Sciatic nerve (tissue), 2 donors: ENCODE results near the gene PTPRT. TPM values are rescaled to one million over a fixed set of nuclear protein-coding genes. Genes with fewer than 3 reads are reported as not detected.

ENCODE experiments used
- ATAC-seq: fragments of 200-7000 bp; cut with Tn5 transposase; one replicate; pipeline ENCODE4 v1.9.1; 2020; ENCODE audit warnings: mild to moderate bottlenecking, moderate library complexity
- DNase-seq: peaks from one replicate; pipeline ENCODE4 v3.0.0-alpha.2; 2020; ENCODE audit warnings: low spot score
- intact Hi-C: fragments of 100-400 bp; cut with DNase I; formaldehyde crosslinking; loops from one replicate; pipeline ENCODE4 v1.14.2; 2022
- total RNA-seq: library from RNA; stranded (reverse); fragmentation: NEBNext Ultra II Directional; extraction: Animal tissue kit (Norgen Biotek cat#: 25700); gene quantifications from one replicate; pipeline ENCODE4 v1.2.1, GENCODE V29; 2021
- donor health status: DM: no; HTN: no; CAD: no.
- donor health status: DM: no; HTN: no; CAD: no.

Gene PTPRT
- total RNA-seq, 1 donor from 2014 or later = 0.45 TPM

GRCh38 chr20:42565235-42565995 lies 624.3 kb downstream of the PTPRT start:
- no peak for DNase-seq
- intact Hi-C loops = no loop called here
- no peak for ATAC-seq

DNA sequence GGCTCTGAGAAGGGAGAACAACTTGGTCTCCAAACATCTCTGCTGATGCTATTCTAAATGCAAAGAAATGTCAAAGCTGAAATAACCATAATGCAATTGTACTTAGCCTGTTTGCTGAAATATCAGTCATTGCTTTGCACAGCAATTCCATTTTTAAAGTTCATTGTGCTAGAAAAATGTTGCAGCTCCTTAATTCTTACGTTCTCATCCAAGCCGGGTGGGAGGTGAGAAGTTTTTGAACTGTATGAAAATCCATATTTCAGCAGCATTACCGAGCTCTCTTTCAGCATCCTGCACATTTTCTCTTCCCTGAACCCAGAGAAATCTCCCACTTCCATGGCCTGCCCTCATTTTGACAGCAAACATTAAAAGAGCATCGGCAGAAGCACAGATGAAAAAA lies 630.0 kb downstream of the PTPRT start:
- DNase-seq = no peak
- intact Hi-C loops = no loop called here
- ATAC-seq = no peak

DNA sequence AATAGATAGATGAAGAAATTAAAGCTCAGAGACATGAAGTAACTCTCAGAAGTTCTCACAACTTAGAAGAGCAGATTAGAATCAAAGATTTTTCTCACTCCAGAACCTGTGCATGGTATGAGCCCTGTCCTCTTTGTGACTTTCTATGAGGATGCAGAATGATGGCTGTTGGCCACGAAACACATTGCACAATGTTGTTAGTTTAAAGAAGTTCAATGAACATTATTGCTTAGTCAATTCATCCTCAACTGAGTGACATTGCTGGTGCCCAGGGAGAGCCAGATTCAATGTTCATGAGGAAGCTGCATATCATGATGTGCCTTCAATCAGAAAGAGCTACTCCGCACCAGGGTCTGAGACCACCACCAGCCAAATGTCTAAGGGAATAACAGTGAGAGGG lies 633.1 kb downstream of the PTPRT start:
- ATAC-seq (no peak), DNase-seq (no peak)
- intact Hi-C loops = no loop called here

GRCh38 chr20:42553374-42553773 lies 636.3 kb downstream of the PTPRT start:
- DNase-seq = no peak
- intact Hi-C loops = no loop called here
- no peak for ATAC-seq

DNA sequence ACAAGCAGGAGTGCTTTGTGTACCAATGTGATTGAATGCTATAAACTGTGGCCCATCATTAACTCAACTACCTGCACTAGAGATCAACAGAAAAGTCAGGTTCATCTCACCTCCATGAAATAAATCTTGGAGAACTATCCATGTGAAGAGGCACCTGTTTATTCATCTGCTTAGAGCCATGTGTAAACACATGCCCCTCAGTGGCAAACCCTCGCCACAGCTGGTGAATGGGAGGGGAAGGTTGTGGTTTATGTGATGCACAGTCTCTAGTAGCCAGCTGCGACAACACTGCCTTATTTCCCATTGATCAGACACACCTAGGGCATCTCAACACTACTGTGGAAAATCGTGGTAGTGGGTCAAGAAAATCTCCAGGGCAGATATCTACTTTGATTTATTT lies 640.2 kb downstream of the PTPRT start:
- intact Hi-C loops = no loop called here
- DNase-seq (no peak), ATAC-seq (no peak)

- intact Hi-C loops = no loop called here
Measured at GRCh38 chr20:42544926-42545325, 644.8 kb downstream of the PTPRT start.

GRCh38 chr20:42532831-42533230 lies 656.9 kb downstream of the PTPRT start:
- intact Hi-C loops = loop anchor here (10.0 kb wide), 1 partner anchor 1422 kb away; no protein-coding TSS in a partner anchor
- no peak for DNase-seq
- no peak for ATAC-seq

More at GRCh38 chr20:42544926-42545325, 644.8 kb downstream of the PTPRT start:
- DNase-seq (no peak), ATAC-seq (no peak)

DNA sequence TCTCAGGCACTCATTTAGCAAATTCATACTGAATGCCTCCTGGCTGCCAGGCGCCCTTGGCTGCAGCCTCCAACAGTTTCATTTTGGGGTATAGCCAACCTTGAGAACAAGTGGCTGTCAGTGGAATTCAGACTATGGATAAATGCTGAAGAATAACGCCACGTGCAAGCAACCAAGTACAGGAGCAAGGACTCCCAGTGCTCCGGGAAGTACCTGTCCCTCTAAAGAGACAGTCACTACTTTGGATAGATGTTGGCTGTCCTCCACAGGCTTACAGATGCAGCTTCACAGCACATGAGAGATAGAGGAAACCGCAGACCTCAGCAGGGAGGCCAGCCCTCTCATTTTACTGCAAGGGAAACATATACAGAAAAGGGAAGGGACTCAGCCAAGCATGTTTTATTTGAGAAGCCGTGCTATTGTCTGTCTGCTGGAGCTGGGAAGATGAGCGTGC lies 658.2 kb downstream of the PTPRT start:
- DNase-seq (no peak), ATAC-seq (no peak)
- intact Hi-C loops = loop anchor here (10.0 kb wide), 1 partner anchor 1423 kb away; no protein-coding TSS in a partner anchor

DNA sequence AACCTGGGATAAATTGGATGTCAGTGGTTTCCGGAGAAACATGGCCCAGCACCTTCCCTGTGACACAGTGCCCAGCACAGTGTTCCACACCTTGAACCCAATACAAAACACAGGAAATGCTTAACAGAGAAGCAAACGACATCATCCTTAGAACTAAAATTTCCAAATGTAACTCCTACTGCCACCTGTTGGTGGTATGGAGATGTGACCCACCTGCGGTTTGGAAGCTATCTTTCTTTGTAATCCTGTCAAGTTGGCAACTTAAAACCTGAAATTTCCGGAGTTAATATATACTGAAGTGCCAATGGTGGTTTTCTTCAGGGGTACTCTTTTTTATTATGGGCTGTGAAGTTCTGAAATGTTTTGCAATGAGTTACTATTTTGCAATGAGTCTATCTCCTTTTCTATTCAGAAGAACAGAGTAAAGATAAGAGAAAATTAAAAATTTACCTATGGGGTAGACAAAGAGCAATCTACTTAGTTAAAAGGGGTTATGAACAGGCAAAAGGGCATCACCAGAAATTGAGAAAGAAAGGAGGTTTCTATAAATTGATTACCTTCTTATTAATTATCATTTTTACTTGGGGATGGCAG lies 658.8 kb downstream of the PTPRT start:
- peak; percentile 51 for ATAC-seq
- intact Hi-C loops = loop anchor here (10.0 kb wide), 1 partner anchor 1424 kb away; no protein-coding TSS in a partner anchor
- no peak for DNase-seq

DNA sequence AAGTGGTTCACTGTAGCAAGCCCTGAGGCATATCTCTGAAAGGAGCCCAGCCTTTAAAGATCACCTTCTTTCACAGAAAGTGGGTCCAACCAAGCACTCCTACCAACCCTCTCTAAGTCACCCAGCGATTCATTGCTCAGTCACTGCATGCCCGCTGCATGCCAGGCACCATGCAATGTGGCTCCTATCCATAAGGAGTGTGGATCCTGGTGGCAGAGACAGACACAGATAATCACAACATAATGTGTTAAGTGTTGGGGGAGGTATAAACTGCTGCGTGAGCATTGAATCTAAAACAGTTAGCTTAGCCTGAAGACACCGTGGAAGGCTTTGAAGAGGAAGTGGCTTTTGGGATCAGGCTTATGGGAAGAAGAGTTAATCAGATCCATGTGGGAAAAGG lies 659.5 kb downstream of the PTPRT start:
- intact Hi-C loops = loop anchor here (10.0 kb wide), 1 partner anchor 1425 kb away; no protein-coding TSS in a partner anchor
- DNase-seq (no peak), ATAC-seq (no peak)

GRCh38 chr20:42524058-42524457 lies 665.6 kb downstream of the PTPRT start:
- intact Hi-C loops = no loop called here
- DNase-seq (no peak), ATAC-seq (no peak)

DNA sequence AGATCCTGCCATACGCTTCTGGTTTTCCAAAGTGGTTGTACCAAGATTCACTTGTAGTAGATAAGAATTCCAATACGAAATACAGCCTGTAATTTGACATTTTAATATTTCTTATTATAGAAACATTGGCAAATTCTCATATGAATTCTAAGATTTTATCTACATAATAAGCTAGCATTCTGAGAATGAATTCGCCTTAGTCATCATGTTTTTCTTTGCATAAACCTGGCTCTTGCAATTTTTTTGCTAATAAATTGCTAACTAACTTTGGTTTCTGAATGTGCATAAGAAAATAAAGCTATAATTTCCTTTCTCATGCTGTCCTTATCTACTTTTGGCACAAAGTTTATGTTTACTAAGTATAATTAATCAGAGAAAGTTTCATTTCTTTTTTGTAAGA lies 673.0 kb downstream of the PTPRT start:
- DNase-seq (no peak), ATAC-seq (no peak)
- intact Hi-C loops = no loop called here

- intact Hi-C loops = no loop called here
- no peak for DNase-seq
- ATAC-seq = no peak
Measured at GRCh38 chr20:42510686-42511085, 679.0 kb downstream of the PTPRT start.

DNA sequence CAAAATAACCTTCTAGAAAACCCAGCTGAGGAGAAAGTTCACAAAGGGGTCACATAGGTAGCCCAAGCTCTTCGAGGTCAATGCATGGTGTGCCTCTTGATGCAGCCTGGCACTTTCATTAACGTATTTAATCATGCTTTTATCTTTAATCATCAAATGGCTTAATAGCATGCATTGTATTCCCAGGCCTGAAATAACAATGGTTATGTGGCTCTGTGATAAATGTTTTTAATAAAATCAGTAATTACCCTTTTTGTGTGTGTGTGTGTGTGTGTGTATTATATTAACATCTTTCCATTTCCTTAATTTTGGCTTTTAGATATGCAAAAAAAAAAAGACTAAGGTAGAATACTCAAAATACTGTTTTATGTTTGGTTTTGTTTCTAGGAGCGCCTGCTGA lies 681.8 kb downstream of the PTPRT start:
- DNase-seq (no peak), ATAC-seq (no peak)
- intact Hi-C loops = no loop called here

GRCh38 chr20:42506397-42506796 lies 683.3 kb downstream of the PTPRT start:
- ATAC-seq (no peak), DNase-seq (no peak)
- intact Hi-C loops = no loop called here

GRCh38 chr20:42502591-42502990 lies 687.1 kb downstream of the PTPRT start:
- DNase-seq (no peak), ATAC-seq (no peak)
- intact Hi-C loops = no loop called here

DNA sequence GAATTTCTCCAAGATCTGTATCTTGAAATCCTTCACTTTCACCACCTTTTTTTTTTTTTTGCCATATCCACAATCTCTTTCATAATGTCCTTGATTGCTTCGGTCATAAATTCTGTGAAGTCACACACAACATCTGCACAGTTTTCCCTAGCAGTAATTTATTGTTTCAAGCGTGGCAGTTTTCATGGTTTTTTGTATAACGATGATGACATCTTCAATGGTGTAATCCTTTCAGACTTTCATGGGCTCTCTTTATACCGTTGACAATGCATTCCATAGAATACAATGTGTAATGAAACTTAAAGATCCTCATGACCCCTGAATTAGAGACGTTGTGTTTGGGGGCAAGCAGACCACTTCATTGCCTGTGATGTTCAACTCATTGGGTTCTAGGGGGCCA lies 693.1 kb downstream of the PTPRT start:
- no peak for ATAC-seq
- intact Hi-C loops = no loop called here

GRCh38 chr20:42494290-42494689 lies 695.4 kb downstream of the PTPRT start:
- intact Hi-C loops = no loop called here
- ATAC-seq (no peak), DNase-seq (no peak)

More for the DNA sequence above, 693.1 kb downstream of the PTPRT start:
- DNase-seq = no peak

DNA sequence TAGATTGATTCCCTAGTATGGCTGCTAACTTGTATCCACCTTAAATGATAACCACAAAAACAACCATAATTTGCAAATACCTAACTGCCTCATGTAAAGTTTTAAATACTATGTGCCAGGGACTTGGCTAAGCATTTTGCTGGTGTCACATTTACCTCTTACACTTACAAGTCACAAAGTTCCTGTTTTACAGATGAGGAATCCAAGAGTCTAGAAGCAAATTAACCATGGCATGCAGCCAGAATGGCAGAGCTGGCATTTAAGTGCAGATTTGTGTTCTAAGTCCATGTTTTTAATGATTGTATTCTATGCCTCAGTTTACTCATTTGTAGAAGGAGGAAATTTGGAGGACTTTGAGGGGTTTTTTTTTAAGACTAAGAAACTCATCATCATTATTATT lies 696.7 kb downstream of the PTPRT start:
- DNase-seq = no peak
- ATAC-seq = no peak
- intact Hi-C loops = no loop called here

DNA sequence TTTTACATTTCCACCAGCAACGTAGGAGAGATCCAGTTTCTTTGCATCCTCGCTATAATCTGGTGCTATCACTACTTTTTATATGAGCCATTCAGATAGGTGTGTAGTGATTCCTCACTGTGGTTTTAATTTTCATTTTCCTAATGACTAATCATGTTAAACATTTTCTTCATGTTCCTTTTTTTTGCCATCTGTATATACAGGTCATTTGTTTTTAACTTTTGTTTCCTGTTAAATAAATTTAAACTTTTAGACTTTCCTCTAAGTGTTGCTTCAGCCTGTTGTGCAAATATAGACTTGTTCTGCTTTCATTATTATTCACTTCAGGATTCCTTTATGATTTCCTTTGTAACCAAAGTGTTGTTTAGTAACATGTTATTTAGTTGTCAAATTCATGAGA lies 697.4 kb downstream of the PTPRT start:
- DNase-seq (no peak), ATAC-seq (peak; percentile 34)
- intact Hi-C loops = no loop called here
